Endodermal cell (in vitro differentiated cells): ENCODE measurements around the gene SELENOW. TPM values are rescaled to one million over a fixed set of nuclear protein-coding genes. Genes with fewer than 3 reads are reported as not detected.

Experiments
- DNase-seq: peaks from one replicate; pipeline ENCODE4 v3.0.0-alpha.2; 2017
- H3K27ac ChIP-seq: 2 replicates; pipeline ENCODE4 v1.5.1; 2013; ENCODE audit warnings: mild to moderate bottlenecking, low read depth, low read length, moderate library complexity
- H3K27me3 ChIP-seq: 2 replicates; pipeline ENCODE4 v1.6.1; 2013; ENCODE audit warnings: mild to moderate bottlenecking, low read length, moderate library complexity; ENCODE audit not compliant: insufficient read depth, control insufficient read depth, poor library complexity, severe bottlenecking
- H3K36me3 ChIP-seq: 2 replicates; pipeline ENCODE4 v1.7.0; 2013; ENCODE audit warnings: mild to moderate bottlenecking, low read length, moderate library complexity; ENCODE audit not compliant: control insufficient read depth, insufficient read depth
- H3K4me1 ChIP-seq: one replicate; pipeline ENCODE4 v1.7.0; 2013; ENCODE audit warnings: low read length; ENCODE audit not compliant: control insufficient read depth, insufficient read depth
- H3K4me3 ChIP-seq: 2 replicates; pipeline ENCODE4 v1.5.1; 2013; ENCODE audit warnings: mild to moderate bottlenecking, low read length, moderate library complexity
- H3K9ac ChIP-seq: 2 replicates; pipeline ENCODE4 v1.6.1; 2013; ENCODE audit warnings: mild to moderate bottlenecking, low read length, moderate library complexity; ENCODE audit not compliant: poor library complexity, severe bottlenecking; ENCODE audit errors: extremely low read depth
- H3K9me3 ChIP-seq: 2 replicates; pipeline ENCODE4 v1.6.1; 2013; ENCODE audit warnings: mild to moderate bottlenecking, low read length, moderate library complexity; ENCODE audit not compliant: control insufficient read depth
- H3K27ac Mint-ChIP-seq: 2 replicates; pipeline ENCODE4 v1.8.0; 2020; ENCODE audit warnings: mixed read lengths
- H3K27me3 Mint-ChIP-seq: 2 replicates; pipeline ENCODE4 v1.8.0; 2021; ENCODE audit warnings: mild to moderate bottlenecking, mixed read lengths; ENCODE audit not compliant: insufficient read depth
- H3K36me3 Mint-ChIP-seq: 2 replicates; pipeline ENCODE4 v1.8.0; 2020; ENCODE audit warnings: low read depth, mixed read lengths
- H3K4me1 Mint-ChIP-seq: 2 replicates; pipeline ENCODE4 v1.8.0; 2020; ENCODE audit warnings: mixed read lengths
- H3K4me3 Mint-ChIP-seq: 2 replicates; pipeline ENCODE4 v1.8.0; 2020; ENCODE audit warnings: mild to moderate bottlenecking, moderate library complexity, mixed read lengths
- H3K9me3 Mint-ChIP-seq: 2 replicates; pipeline ENCODE4 v1.8.0; 2020; ENCODE audit warnings: mild to moderate bottlenecking, mixed read lengths
- CTCF ChIP-seq: fragments of 200-600 bp; sonication (generic); conservative IDR thresholded peaks from 2 replicates; pipeline ENCODE4 v1.5.0; 2021; ENCODE audit warnings: antibody characterized with exemption, mild to moderate bottlenecking
- WGBS, 2 experiments: methylation state at CpG; one replicate each; pipeline versions ENCODE4 v1.1.5 to v1.1.7; 2013; ENCODE audit warnings: missing lambda C conversion rate in 2 of 2, mixed read lengths in 1 of 2; ENCODE audit not compliant: insufficient coverage in 1 of 2, insufficient read length in 1 of 2; 5-methylcytosine and 5-hydroxymethylcytosine counted together
- total RNA-seq, 2 donors: library from RNA; stranded (reverse); fragmentation: NEBNext Ultra II Directional in 1 of 2; extraction: Animal tissue kit (Norgen Biotek cat#: 25700) in 1 of 2; gene quantifications; 2 replicates in 1 of 2; 3 replicates in 1 of 2; pipeline ENCODE4 v1.2.1, GENCODE V29; 2021

Gene SELENOW
- total RNA-seq, 2 donors from 2014 or later, result 404 to 410 TPM

GRCh38 chr19:47820410-47820809 is 41.9 kb downstream of the SELENOW start:
- Histone ChIP-seq H3K9ac (peak overlapping the region; percentile 18), H3K27me3 (no peaks in the 10 kb centered on the region), H3K4me3 (no peak overlapping the region), H3K4me1 (peaks cover 12% of the 10 kb centered on the region), H3K27ac (peak overlapping the region; percentile 51), H3K9me3 (no peaks in the 10 kb centered on the region), H3K36me3 (no peaks in the 10 kb centered on the region)
- TF ChIP-seq CTCF, result no peak
- WGBS, 2 experiments, result 83 to 86% methylated on average over 2 of the region's 2 CpGs
- Mint-ChIP-seq H3K4me1 (peaks cover 41% of the 10 kb centered on the region), H3K36me3 (no peaks in the 10 kb centered on the region), H3K4me3 (peak overlapping the region; percentile 35), H3K27ac (peak overlapping the region; percentile 96), H3K27me3 (no peaks in the 10 kb centered on the region), H3K9me3 (no peaks in the 10 kb centered on the region)
- DNase-seq, result no peak

GRCh38 chr19:47821460-47822020 is 43.0 kb downstream of the SELENOW start, which contains the start of gene CRX:
Gene CRX, plus strand, starts transcription at chr19:47821937. Its CDS starts 12,507 bp downstream, at chr19:47834444.
- Mint-ChIP-seq H3K9me3 (no peaks in the 10 kb centered on the region), H3K27ac (peak within 1 kb of the TSS; percentile 96), H3K27me3 (no peaks in the 10 kb centered on the region), H3K36me3 (no peaks in the 10 kb centered on the region), H3K4me3 (peak within 1 kb of the TSS; percentile 39), H3K4me1 (peaks cover 41% of the 10 kb centered on the region)
- peaks cover 12% of the 10 kb centered on the region for H3K4me1 ChIP-seq
- H3K27me3 ChIP-seq, result no peaks in the 10 kb centered on the region
- TF ChIP-seq CTCF, result no peak
- no peak within 1 kb of the TSS for H3K9ac ChIP-seq
- DNase-seq, result no peak
- H3K4me3 ChIP-seq, result peak within 1 kb of the TSS; percentile 12
- no peaks in the 10 kb centered on the region for H3K9me3 ChIP-seq
- H3K36me3 ChIP-seq, result no peaks in the 10 kb centered on the region
- H3K27ac ChIP-seq, result no peak within 1 kb of the TSS
- WGBS, 2 experiments, result 59 to 66% methylated on average over 8 to 13 of the region's 15 CpGs

GRCh38 chr19:47824396-47824795 is 45.9 kb downstream of the SELENOW start:
- Histone ChIP-seq H3K27ac (no peak overlapping the region), H3K4me1 (peaks cover 12% of the 10 kb centered on the region)
- peaks cover 47% of the 10 kb centered on the region for H3K4me1 Mint-ChIP-seq

More at GRCh38 chr19:47824396-47824795, 45.9 kb downstream of the SELENOW start:
- H3K27ac Mint-ChIP-seq, result peak overlapping the region; percentile 35
- H3K36me3 ChIP-seq, result no peaks in the 10 kb centered on the region
- WGBS, 2 experiments, result 88 to 100% methylated on average over 4 to 6 of the region's 6 CpGs
- no peaks in the 10 kb centered on the region for H3K9me3 Mint-ChIP-seq
- H3K9me3 ChIP-seq, result no peaks in the 10 kb centered on the region
- peak; percentile 60 for DNase-seq
- H3K27me3 ChIP-seq, result no peaks in the 10 kb centered on the region
- no peak overlapping the region for H3K4me3 Mint-ChIP-seq
- no peak overlapping the region for H3K9ac ChIP-seq
- no peak overlapping the region for H3K4me3 ChIP-seq
- no peaks in the 10 kb centered on the region for H3K27me3 Mint-ChIP-seq
- TF ChIP-seq CTCF, result peak; percentile 65
- no peaks in the 10 kb centered on the region for H3K36me3 Mint-ChIP-seq
